ENCODE data around the gene CHP2.

DNA sequence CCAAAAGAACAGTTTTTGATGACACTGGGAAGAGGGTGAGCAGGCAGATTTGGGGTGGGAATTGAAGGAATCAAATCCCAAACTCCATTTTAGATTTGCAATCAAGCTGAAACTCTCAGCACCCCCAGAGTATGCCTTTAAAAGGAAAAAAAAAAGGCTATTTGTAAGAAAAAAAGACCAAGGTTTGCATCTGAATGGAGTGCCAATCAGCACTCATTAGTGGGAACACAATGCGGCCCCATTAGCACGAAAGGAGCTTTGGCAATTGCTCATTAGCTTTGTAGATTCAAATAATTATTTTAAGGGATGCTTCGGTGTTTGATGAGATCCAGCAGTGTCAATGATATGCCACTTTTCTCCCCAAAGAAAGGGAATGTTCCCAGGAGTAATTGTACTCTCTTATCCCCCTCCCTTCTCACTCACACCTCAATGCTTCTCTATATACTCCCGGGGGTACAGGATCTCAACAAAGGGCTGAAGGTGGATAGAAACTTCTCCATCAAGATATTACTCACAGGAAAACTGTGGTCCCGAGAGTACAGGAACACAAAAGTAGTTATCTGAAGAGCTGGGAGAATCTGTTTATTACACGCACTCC is 32.2 kb downstream of the CHP2 start:
- TF ChIP-seq FOXK2 (conservative IDR thresholded peaks at IDR 0.05 in 1 of 2, IDR thresholded peaks at IDR 0.05 in 1 of 2; ENCODE audit: low read depth in 2 of 2) (no peak), XRCC5 (IDR thresholded peaks at IDR 0.05; ENCODE audit: low read depth, low read length) (no peak)
- TF ChIP-seq, protein P1, sequence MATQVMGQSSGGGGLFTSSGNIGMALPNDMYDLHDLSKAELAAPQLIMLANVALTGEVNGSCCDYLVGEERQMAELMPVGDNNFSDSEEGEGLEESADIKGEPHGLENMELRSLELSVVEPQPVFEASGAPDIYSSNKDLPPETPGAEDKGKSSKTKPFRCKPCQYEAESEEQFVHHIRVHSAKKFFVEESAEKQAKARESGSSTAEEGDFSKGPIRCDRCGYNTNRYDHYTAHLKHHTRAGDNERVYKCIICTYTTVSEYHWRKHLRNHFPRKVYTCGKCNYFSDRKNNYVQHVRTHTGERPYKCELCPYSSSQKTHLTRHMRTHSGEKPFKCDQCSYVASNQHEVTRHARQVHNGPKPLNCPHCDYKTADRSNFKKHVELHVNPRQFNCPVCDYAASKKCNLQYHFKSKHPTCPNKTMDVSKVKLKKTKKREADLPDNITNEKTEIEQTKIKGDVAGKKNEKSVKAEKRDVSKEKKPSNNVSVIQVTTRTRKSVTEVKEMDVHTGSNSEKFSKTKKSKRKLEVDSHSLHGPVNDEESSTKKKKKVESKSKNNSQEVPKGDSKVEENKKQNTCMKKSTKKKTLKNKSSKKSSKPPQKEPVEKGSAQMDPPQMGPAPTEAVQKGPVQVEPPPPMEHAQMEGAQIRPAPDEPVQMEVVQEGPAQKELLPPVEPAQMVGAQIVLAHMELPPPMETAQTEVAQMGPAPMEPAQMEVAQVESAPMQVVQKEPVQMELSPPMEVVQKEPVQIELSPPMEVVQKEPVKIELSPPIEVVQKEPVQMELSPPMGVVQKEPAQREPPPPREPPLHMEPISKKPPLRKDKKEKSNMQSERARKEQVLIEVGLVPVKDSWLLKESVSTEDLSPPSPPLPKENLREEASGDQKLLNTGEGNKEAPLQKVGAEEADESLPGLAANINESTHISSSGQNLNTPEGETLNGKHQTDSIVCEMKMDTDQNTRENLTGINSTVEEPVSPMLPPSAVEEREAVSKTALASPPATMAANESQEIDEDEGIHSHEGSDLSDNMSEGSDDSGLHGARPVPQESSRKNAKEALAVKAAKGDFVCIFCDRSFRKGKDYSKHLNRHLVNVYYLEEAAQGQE (IDR thresholded peaks at IDR 0.05; ENCODE audit: borderline replicate concordance): no peak
- TF ChIP-seq, protein P1 (CRISPR knock-in tag; IDR thresholded peaks at IDR 0.05; ENCODE audit: low read depth): no peak

All from K562 (cell line).